DOHH2 (cell line): ENCODE data around the gene EIF3I.

Experiments
- H3F3A ChIP-seq: fragments of 200-600 bp; sonication (generic), shearing (Covaris generic); 2 replicates; pipeline ENCODE4 v1.6.0; 2016; ENCODE audit warnings: antibody characterized with exemption, mild to moderate bottlenecking; ENCODE audit not compliant: control insufficient read depth, insufficient read depth
- H3K27ac ChIP-seq: fragments of 200-600 bp; sonication (generic); 2 replicates; pipeline ENCODE4 v1.5.1; 2014; ENCODE audit warnings: low read depth, mild to moderate bottlenecking, low read length, moderate library complexity
- H3K27me3 ChIP-seq: fragments of 200-600 bp; sonication (generic); 2 replicates; pipeline ENCODE4 v1.6.1; 2014; ENCODE audit warnings: mild to moderate bottlenecking, low read length, mixed read lengths; ENCODE audit not compliant: control insufficient read depth
- H3K36me3 ChIP-seq: fragments of 200-600 bp; sonication (generic); 2 replicates; pipeline ENCODE4 v1.6.1; 2014; ENCODE audit warnings: mild to moderate bottlenecking, low read length, moderate library complexity, mixed read lengths; ENCODE audit not compliant: control insufficient read depth
- H3K4me1 ChIP-seq: fragments of 200-600 bp; sonication (generic); 2 replicates; pipeline ENCODE4 v1.6.1; 2014; ENCODE audit warnings: mild to moderate bottlenecking, low read length, mixed read lengths; ENCODE audit not compliant: control insufficient read depth
- H3K4me2 ChIP-seq: fragments of 200-600 bp; sonication (generic); 2 replicates; pipeline ENCODE4 v1.6.0; 2014; ENCODE audit warnings: mild to moderate bottlenecking, low read length, moderate library complexity
- H3K4me3 ChIP-seq: fragments of 200-600 bp; sonication (generic); 2 replicates; pipeline ENCODE4 v1.5.1; 2014; ENCODE audit warnings: mild to moderate bottlenecking, low read length, mixed read lengths
- H3K79me2 ChIP-seq: fragments of 200-600 bp; sonication (generic); 2 replicates; pipeline ENCODE4 v1.6.1; 2014; ENCODE audit warnings: mild to moderate bottlenecking, low read length, mixed read lengths; ENCODE audit not compliant: control insufficient read depth
- H3K9me2 ChIP-seq: fragments of 200-600 bp; sonication (generic); replicated peaks from 2 replicates; pipeline ENCODE4 v1.6.1; 2014; ENCODE audit warnings: mild to moderate bottlenecking, low read length, mixed read lengths; ENCODE audit not compliant: control insufficient read depth
- H3K9me3 ChIP-seq: fragments of 200-600 bp; sonication (generic); 2 replicates; pipeline ENCODE4 v1.6.1; 2014; ENCODE audit warnings: antibody characterized with exemption, low read length, mixed read lengths; ENCODE audit not compliant: control insufficient read depth, insufficient read depth
- H4K20me1 ChIP-seq: fragments of 200-600 bp; sonication (generic); 2 replicates; pipeline ENCODE4 v1.6.0; 2014; ENCODE audit warnings: low read depth, mild to moderate bottlenecking, antibody characterized with exemption, low read length, moderate library complexity; ENCODE audit not compliant: control insufficient read depth, insufficient read depth
- EZH2phosphoT487 ChIP-seq: fragments of 200-600 bp; sonication (generic); IDR thresholded peaks from 2 replicates; pipeline ENCODE4 v1.6.1; 2017; ENCODE audit warnings: borderline replicate concordance, mild to moderate bottlenecking, antibody characterized with exemption, low read length, moderate library complexity, mixed read lengths
- TF ChIP-seq, protein P1 (sequence below): fragments of 200-600 bp; sonication (generic); IDR thresholded peaks from one replicate; pipeline ENCODE4 v1.5.1; 2014; ENCODE audit warnings: antibody characterized with exemption, mild to moderate bottlenecking, low read depth, low read length; ENCODE audit not compliant: poor library complexity, severe bottlenecking

The EIF3I gene

DNA sequence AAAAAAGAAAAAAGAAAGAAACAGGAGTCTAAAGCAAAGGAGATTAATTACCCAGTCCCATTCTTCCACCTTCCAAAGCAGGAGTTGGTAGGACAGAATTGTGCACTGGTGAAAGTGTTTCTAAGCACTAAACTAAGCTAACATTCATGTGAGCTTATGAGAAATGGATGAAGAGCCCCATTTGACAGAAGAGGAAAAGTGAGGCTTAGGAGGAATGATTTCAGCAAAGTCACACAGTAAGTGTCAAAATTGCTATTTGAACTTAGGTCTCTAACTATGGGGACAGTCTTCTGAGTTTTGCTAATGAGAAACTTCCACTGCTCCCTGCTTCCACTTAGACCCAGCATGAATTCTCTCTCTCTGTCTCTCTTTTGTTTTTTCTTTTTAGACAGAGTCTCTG, 47.5 kb downstream of the EIF3I start:
- Histone ChIP-seq H3K27ac (no peak overlapping the region), H3K9me2 (no peaks in the 10 kb centered on the region), H3K36me3 (peaks cover 20% of the 10 kb centered on the region), H3K9me3 (no peaks in the 10 kb centered on the region), H3K27me3 (no peaks in the 10 kb centered on the region), H3K4me3 (no peak overlapping the region), H3F3A (peaks cover 32% of the 10 kb centered on the region), H3K79me2 (peaks cover 40% of the 10 kb centered on the region), H3K4me1 (peaks cover 71% of the 10 kb centered on the region), H4K20me1 (no peaks in the 10 kb centered on the region), H3K4me2 (no peak overlapping the region)
- TF ChIP-seq, protein P1, sequence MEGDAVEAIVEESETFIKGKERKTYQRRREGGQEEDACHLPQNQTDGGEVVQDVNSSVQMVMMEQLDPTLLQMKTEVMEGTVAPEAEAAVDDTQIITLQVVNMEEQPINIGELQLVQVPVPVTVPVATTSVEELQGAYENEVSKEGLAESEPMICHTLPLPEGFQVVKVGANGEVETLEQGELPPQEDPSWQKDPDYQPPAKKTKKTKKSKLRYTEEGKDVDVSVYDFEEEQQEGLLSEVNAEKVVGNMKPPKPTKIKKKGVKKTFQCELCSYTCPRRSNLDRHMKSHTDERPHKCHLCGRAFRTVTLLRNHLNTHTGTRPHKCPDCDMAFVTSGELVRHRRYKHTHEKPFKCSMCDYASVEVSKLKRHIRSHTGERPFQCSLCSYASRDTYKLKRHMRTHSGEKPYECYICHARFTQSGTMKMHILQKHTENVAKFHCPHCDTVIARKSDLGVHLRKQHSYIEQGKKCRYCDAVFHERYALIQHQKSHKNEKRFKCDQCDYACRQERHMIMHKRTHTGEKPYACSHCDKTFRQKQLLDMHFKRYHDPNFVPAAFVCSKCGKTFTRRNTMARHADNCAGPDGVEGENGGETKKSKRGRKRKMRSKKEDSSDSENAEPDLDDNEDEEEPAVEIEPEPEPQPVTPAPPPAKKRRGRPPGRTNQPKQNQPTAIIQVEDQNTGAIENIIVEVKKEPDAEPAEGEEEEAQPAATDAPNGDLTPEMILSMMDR, result no peak
- no peak for TF ChIP-seq EZH2phosphoT487

DNA sequence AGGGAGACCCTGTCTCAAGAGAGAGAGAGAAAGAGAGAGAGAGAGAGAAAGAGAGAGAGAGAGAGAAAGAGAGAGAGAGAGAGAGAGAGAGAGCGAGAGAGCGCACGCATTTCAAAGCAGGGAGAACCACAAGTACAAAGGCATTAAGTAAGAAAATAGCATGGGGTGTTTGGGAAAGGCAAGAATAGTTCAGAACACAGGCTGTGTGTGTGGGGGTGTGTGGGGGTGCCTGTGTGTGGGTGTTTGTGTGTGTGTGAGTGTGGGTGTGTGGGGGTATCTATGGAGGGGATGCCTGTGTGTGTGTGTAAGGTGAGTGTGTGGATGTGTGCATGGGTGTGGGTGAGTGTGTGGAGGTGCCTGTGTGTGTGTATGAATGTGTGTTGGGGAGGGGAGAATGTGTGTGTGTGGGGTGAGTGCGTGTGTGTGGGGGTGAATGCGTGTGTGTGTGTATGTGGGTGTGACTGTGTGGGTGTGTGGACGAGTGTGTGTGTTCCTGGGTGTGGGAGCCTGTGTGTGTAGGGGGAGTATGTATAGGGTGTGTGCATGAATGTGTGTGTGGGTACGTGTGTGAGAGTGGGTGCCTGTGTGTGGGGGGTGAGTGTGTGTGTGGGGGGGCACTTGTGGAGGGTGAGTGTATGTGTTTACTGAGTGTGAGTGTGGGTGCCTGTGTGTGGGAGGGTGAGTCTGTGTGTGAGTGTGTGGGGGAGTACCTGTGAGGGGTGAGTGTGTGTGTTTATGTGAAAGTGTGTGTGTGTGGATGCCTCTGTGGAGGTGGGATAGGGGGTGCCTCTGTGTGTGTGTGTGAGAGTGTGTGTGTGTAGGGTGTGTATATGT, 50.6 kb downstream of the EIF3I start:
- peaks cover 24% of the 10 kb centered on the region for H3K79me2 ChIP-seq
- H3K9me3 ChIP-seq, result no peaks in the 10 kb centered on the region
- TF ChIP-seq EZH2phosphoT487, result no peak
- TF ChIP-seq, protein P1, result no peak
- H3K9me2 ChIP-seq, result no peaks in the 10 kb centered on the region
- H3K27me3 ChIP-seq, result no peaks in the 10 kb centered on the region
- peak overlapping the region; percentile 88 for H3K4me2 ChIP-seq
- peak overlapping the region; percentile 57 for H3K4me3 ChIP-seq
- H3K4me1 ChIP-seq, result peaks cover 43% of the 10 kb centered on the region
- peaks cover 36% of the 10 kb centered on the region for H3K36me3 ChIP-seq
- H4K20me1 ChIP-seq, result no peaks in the 10 kb centered on the region
- H3F3A ChIP-seq, result peaks cover 15% of the 10 kb centered on the region
- H3K27ac ChIP-seq, result peak overlapping the region; percentile 79

DNA sequence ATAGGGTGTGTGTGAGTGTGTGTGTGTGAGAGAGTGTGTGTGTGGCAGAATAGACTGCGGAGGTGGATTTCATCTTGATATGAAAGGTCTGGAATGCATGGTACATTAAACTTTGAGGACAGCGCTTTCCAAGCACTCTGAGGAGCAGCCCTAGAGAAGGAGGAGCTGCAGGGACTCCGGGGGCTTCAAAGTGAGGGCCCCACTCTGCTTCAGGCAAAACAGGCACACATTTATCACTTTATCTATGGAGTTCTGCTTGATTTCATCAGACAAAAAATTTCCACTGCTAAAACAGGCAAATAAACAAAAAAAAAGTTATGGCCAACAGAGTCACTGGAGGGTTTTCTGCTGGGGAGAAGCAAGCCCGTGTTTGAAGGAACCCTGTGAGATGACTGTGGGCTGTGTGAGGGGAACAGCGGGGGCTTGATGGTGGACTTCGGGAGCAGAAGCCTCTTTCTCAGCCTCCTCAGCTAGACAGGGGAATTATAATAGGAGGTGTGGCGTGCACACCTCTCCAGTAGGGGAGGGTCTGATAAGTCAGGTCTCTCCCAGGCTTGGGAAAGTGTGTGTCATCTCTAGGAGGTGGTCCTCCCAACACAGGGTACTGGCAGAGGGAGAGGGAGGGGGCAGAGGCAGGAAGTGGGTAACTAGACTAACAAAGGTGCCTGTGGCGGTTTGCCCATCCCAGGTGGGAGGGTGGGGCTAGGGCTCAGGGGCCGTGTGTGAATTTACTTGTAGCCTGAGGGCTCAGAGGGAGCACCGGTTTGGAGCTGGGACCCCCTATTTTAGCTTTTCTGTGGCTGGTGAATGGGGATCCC, 51.4 kb downstream of the EIF3I start:
- H3K9me3 ChIP-seq, result no peaks in the 10 kb centered on the region
- H3K79me2 ChIP-seq, result peaks cover 24% of the 10 kb centered on the region
- H3K4me1 ChIP-seq, result peaks cover 42% of the 10 kb centered on the region
- peak overlapping the region; percentile 88 for H3K4me2 ChIP-seq
- peaks cover 44% of the 10 kb centered on the region for H3K36me3 ChIP-seq
- TF ChIP-seq EZH2phosphoT487, result no peak
- TF ChIP-seq, protein P1, result no peak
- H3K27ac ChIP-seq, result peak overlapping the region; percentile 79
- H3K9me2 ChIP-seq, result no peaks in the 10 kb centered on the region
- no peaks in the 10 kb centered on the region for H4K20me1 ChIP-seq
- peak overlapping the region; percentile 57 for H3K4me3 ChIP-seq
- H3K27me3 ChIP-seq, result no peaks in the 10 kb centered on the region
- peaks cover 12% of the 10 kb centered on the region for H3F3A ChIP-seq
